ENCODE measurements around the gene HIP1.
"Not testable (repeated sequence)": the region's sequence is repeated elsewhere in the genome, so short reads cannot be mapped to it uniquely, and the experiment has no call there.

Gene HIP1

DNA sequence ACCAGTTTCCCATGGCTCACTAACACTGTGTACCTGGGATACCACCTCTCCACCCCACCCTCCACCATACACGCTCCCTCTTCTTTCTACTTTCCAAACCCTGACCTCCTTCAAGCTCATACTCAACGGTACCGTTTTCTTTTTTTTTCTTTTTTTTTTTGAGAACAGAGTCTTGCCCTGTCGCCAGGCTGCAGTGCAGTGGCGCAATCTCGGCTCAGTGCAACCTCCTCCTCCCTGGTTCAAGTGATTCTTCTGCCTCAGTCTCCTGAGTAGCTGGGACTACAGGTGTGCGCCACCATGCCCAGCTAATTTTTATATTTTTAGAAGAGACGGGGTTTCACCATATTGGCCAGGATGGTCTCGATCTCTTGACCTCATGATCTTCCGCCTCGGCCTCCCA is 129.3 kb downstream of the HIP1 start:
- not testable (repeated sequence) for DNase-seq (ENCODE audit: low spot score)

DNA sequence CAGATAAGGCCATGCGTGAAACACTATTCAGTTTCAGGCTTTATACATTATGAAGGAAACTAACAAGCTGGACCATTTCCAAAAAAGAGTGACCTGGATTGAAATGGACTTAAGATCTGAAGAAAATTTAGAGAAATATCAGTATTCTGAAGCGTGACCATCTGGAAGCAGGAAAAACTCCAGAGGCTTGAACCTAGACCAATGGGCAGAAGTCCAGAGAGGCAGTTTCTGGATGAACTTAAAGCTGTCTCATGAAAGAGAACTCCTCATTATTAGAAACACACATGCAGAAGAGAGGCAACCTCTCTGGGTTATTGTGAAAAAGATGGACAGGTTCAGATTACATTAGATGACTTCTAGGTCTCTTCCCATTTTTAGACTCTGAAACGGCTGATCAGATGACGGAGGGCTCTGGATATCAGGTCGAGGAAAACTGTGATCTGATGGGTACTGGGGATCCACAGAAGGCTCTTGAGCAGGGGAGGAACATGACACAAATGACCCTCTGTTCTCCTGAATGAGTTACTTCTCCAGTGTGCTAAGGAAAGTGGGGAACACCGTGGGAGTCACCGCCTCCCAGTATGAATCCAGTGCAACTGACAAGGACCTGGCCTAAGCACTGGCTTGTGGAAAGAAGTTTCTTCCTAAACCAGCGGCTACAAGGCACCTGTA is 130.2 kb downstream of the HIP1 start:
- DNase-seq (ENCODE audit: low spot score), result no peak

DNA sequence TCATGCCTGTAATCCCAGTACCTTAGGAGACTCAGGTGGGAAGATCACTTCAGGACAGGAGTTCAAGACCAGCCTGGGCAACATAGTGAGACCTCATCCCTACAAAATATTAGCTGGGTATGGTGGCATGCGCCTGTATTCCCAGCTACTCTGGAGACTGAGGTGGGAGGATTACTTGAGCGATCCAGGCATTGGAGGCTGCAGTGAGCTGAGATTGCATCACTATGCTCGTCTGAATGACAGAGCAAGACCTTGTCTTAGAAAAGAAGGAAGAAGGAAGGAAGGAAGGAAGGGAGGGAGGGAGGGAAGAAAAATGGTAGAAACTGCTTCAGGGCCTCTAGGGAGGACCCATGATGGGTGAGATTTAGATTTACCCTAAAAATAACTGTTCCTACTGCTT is 134.3 kb downstream of the HIP1 start:
- DNase-seq (ENCODE audit: low spot score), result no peak

DNA sequence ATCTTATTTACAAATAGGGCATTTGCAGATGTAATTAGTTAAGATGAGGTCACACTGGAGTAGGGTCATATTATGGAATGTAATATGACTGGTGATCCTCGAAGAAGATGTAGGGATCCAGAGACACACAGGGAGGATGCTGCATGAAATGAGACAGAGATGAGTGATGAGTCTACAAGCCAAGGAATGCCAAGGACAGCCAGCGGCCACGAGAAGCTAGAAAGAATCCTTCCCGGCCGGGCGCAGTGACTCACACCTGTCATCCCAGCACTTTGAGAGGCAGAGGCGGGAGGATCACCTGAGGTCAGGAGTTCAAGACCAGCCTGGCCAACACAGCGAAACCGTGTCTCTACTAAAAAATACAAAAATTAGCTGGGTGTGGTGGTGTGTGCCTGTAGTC is 135.9 kb downstream of the HIP1 start:
- DNase-seq (ENCODE audit: low spot score), result not testable (repeated sequence)

DNA sequence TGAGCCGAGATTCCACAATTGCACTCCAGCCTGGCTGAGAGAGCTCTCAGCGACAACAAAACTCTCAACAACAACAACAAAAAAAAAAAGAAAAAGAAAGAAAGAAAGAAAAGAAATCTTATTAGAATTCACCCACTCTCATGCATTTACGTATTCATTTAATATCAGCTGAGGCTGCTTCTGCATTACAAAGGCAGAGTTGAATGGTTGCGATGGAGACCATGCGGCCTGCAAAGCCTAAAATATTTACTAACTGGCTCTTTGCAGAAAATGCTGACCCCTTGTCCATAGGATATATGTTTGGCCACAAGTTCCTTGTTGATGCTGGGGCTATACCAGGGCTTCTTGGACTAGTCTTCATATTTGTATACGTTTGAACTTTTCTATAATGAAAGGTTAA is 137.2 kb downstream of the HIP1 start:
- DNase-seq (ENCODE audit: low spot score), result no peak

DNA sequence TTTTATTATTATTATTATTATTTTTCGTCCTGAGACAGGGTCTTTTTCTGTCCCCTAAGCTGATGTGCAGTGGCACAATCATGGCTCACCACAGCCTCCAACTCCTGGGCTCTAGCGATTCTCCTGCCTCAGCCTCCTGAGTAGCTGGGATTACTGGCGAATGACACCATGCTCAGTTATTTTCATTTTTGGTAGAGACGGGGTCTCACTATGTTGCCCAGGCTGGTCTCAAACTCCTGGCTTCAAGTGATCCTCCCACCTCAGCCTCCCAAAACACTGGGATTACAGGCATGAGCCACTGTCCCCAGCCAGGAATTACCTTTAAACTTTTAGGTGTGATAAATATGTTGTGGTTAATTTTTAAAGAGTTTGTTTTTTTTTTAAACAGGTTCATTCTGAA is 138.0 kb downstream of the HIP1 start:
- DNase-seq (ENCODE audit: low spot score), result not testable (repeated sequence)

DNA sequence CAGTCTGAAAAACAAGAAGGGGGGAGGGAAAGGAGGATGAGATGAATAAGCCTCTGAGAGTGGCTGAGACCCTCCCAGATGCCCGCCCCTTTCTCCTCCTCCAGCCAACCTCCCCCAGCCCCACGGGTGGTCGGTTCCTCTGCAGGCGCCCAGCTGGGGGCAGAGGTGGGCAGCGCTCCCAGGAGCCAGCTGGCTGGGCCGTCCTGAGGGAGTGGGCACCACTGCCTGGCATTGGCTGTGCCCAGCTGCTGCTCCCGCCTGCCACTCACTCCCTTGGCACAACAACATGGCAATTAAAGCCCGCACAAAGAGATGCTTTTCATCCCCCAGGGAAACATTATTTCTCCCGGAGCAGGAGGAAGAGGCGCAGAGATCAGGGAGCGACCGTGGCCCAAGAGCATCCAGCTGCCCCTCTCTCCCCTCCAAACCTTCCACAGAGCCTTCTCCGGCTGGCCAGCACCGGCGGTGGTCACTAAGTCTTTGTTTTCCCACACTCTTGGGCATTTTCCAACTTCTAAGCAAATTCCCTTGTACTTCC is 139.4 kb downstream of the HIP1 start:
- DNase-seq (ENCODE audit: low spot score), result no peak

DNA sequence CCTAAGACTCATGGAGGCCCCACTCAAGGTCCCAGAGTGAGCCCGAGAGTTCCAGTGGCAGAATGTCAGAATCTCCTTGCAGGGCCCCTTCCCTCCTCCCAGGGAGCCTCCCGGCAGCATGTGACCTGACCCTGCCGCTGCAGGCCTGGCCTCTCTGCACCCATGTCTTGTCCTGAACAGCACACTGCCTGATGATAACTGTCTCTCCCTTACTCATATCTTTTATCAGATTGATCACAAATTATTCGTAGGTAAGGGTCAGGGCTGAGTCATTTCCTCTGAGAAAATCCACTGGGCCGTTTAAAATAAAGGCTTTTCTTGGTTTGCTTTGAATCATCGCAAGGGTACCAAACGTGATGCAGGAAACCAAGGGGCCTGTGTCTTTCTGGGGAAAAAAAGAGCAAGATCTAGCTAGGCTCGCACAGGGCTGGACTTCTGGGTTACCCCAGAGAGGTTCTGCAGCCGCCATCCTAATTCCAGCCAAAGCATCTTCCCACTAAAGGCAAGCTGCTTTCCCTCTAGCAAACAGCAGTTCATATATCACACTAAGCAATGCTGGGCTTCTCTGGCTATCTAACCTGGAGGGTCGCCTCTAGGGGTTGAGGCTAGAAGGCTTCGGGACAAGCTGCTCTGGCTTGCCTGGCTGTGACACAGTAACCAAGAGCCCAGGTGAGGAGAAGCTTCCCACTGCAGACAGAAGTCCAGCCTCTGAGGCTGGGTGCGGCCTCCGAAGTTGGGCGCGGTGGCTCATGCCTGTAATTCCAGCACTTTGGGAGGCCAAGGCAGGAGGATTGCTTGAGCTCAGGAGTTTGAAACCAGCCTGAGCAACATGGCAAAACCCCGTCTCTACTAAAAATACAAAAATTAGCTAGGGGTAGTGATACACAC is 141.8 kb downstream of the HIP1 start:
- DNase-seq (ENCODE audit: low spot score), result no peak

DNA sequence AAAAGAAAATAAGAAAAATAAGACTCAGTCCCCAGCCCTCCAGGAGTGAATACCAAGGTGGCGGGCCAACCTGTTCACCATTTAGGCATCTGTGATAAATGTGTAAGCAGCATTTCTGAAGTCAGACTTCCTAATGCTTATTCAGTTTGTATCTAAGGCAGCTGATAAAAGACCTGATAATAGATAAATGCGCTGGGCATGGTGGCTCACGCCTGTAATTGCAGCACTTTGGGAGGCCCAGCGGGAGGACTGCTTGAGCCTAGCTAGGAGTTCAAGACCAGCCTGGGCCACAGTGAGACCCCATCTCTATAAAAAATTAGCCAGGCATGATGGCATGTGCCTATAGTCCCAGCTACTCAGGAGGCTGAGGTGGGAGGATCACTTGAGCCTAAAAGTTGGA is 143.0 kb downstream of the HIP1 start:
- DNase-seq (ENCODE audit: low spot score), result no peak

DNA sequence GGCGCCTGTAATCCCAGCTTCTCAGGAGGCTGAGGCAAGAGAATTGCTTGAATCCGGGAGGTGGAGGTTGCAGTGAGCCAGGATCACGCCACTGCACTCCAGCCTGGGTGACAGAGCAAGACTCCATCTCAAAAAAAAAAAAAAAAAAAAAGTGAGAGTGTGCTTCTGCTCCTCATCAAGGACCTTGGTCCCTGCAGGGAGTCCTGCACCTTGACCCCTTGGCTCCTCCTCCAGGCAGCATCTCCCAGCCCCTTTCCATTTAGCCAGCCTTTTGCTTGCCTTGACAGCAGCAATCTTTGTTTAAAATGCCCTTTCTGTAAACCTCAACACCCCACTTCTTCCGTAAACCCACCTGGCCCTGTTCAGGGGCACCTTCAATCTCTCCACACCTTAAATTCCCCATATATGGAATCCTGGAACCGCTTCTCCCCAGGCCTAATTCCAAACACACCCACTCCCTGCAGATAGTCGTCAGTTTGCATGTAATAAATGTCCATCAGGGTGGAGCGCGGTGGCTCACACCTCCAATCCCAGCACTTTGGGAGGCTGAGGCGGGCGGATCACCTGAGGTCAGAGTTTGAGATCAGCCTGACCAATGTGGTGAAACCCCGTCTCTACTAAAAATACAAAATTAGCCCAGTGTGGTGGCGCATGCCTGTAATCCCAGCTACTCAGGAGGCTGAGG is 145.1 kb downstream of the HIP1 start:
- DNase-seq (ENCODE audit: low spot score), result not testable (repeated sequence)

DNA sequence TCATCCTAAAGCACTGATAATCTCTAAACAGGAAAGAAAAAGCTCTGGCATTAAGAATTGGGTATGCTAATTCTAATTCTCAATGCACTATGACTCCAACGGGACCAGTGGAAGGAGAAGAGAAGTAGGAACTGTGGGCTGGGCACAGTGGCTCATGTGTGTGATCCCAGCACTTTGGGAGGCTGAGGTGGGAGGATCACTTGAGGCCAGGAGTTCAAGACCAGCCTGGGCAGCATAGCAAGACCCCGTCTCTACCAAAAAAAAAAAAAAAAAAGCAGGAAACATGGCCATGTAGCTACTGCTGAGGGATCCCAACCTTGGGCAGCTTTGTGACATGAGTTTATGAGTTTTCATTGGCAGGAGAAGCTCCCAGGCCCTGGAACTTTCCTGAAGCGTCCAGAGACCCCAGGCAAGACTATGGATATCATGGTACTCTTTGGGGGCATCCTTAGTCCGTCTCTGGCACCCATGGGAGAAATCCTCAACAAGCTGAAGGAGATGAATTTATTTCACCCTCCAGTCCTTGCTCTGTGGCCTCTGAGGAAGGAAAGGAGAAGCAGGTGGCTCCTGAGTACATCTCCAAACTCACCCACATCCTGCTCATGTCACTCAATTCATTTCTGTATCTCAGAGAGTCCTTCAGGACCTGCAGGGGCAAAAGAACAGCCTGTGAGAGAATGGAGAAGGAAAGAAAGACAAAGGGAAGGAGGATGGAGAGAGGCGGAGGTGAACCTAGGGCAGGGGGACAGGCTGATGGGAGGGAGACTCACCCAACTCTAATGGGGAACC is 147.1 kb downstream of the HIP1 start:
- DNase-seq (ENCODE audit: low spot score), result no peak

DNA sequence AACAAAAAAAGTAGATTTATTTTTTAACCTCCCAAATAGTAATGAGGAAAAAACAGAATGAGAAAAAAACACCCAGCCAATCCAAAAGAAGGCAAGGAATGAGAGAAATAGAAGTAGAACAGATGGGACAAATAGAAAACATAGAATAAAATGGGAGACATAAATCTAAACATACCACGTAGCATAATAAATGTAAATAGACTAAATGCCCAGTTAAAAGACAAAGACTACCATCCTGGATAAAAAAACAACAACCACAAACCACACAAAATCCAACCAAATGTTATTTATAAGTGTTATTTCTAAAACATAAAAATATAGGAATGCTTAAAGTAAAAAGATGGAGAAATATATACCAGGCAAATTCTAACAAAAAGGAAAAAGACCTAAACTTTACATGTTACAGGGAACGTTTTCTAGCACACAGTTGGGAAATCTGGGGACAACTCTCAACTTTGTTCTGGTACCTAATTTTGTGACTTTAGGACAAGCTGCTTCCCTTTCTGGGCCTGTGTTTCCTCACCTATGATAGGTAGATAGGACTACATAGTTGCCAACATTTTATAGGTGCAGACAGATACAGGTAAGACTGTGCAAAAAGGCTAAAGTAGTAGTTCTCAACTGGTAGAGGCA is 148.3 kb downstream of the HIP1 start:
- no peak for DNase-seq (ENCODE audit: low spot score)

DNA sequence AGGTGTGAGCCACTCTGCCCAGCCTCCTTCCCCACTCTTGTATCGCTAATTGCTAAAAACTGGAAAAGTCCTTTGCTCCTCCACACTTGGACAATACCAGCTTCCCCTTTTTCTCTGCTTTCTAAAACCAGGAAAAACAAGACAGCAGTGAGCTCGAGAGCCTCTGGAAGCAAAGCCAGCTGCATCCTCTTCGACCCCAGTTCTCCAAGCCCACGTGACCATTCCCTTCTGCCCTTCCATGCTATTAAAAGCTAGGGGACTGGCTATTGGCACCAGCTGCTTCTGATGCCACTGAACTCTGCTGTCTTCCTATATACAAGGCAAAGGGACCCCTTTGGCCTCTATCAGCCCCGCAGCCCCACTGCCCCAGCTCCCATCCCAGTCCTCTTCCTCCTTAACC is 154.4 kb downstream of the HIP1 start:
- DNase-seq (ENCODE audit: low spot score), result no peak

DNA sequence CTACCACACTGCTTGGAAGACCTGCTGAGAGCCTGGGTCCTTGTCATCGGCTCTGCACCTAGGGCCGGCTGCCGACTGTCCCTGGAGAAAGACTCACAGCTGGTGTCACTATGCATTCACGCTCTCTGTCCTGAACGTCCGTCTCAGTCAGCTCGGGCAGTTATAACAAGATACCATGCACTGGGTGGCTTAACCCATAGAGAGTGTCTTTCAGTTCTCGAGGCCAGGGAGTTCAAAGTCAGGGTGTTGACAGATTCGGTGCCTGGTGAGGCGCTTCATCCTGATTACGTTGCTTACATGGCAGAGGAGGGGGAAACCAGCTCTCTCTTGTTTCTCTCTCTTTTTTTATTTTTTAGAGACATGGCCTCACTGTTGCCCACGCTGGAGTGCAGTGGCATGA is 155.5 kb downstream of the HIP1 start:
- DNase-seq (ENCODE audit: low spot score), result no peak

DNA sequence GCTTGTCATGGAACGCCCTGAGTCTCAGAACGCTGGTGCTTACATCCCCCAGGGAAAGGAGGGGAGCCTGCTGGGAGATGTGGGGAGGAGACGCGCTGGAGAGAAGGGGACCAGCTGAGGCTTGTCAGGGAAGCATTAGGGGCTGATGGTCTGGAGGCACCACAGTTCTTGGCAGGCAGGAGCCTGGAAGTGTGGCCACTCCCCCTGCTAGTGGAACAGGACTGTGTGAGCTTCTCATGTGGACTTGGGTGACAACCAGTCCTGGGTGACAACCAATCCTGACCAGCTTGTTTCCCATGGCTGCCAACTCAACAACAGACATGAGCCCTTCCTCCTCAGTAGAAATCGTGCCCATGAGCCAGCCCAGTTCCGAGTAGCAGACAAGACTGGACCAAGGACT is 158.8 kb downstream of the HIP1 start:
- DNase-seq (ENCODE audit: low spot score), result no peak

DNA sequence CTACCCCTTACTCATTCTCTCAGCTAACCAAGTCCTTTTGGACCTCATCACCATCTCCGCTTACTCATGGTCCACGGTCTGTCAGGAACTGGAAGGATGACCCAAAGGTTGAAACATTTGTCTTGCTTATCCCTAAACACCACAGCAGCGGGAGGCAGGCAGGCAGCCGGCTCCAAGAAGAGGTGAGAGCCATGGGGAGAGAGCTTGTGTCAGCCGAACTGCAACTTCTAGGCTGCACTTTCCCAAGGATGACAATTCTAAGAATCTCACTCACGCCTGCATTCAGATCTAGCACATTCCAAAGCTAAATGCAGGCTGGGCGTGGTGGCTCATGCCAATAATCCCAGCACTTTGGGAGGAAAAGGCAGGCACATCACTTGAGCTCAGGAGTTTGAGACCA is 160.7 kb downstream of the HIP1 start:
- DNase-seq (ENCODE audit: low spot score), result no peak

DNA sequence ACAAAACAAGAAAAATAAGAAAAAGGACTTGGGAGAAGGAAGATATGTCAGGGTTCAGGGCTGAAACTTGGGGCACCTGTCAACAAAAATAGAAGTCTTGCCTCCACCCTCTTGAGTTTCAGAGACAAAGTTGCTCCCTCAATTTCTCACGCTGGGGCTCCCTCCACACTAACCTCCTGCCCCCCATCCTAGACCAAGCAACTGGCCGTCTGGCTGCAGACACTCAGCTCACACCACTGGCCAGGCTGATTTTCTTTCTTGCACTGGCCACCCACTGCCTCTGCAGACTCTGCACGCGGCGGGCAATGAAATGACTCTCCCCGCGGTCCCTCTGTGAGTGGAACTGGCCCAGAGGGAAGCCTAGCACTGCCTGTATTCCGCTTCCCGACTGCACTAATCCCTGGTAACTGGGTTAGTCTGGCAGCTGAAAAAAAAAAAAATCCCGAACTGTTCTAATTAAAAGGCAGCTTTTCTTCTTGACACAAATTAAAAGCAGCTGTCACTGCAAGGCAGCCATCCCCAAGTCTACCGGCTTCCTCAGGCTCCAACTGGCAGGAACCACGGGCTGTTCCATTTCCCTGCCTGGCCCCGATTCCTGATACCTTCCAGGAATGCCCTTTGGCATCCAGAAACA is 163.1 kb downstream of the HIP1 start:
- no peak for DNase-seq (ENCODE audit: low spot score)

DNA sequence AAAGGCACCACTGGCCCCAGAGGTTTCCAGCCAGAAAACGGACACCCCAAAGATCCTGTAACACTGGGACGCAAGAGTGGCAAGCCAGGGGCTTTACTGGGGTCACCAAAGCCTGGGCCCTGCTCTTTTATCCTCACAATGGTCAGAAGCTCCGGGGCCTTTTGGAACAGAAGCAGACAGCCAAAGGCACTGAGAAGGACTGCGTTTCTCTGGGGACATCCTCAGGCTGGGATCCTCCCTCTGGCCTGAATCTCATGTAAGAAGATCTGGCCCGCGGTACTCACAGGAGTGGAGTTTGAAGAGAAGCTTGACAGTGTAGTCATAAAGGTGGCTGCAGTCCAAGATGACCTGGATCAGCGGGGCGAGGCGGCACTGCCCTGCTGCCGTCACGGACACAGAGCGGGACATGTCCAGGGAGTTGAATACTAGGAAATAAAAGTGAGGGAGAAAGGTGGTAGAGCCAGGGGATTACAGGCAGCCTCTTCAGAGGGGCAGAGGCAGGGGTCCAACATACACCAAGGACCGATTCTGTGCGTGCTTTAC is 165.2 kb downstream of the HIP1 start:
- no peak for DNase-seq (ENCODE audit: low spot score)

DNA sequence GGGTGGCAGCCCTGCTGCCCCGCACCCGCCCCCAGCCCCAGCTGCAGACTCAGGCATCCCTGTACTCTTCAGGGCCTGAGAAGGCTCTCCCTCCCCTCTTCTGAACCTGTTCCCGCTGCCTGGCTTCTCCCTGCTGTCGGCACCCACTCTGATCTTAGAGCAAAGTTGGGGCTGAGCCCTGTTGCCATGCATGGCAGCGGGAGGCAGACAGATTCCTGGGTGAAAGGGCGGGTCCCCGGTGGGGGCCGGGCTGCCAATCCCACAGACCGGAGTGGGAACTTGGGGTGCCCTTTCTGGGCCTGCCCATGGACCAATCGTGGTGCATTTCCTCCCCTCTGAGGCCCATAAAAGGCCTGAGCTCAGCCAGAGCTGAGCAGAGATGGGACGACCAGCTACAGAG is 165.9 kb downstream of the HIP1 start:
- no peak for DNase-seq (ENCODE audit: low spot score)

DNA sequence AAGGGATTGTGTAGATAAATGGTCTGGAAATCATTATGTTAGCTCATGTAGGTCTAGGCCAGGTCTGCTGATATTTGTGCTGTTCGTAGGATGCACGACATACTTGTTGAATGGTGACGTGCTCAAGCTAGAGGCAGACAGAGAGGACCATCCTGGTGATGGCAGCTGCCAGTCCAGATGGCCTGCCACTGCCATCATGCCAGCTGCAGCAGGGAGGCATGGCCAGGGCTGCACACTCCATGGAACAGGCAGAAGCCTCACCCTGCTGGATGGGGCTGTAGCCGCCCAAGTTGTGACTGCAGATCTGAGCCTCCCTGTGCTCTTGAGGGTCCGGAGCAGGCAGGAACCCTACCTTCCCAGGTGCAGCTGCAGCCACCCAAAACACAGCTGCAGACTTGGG is 166.3 kb downstream of the HIP1 start:
- no peak for DNase-seq (ENCODE audit: low spot score)

DNA sequence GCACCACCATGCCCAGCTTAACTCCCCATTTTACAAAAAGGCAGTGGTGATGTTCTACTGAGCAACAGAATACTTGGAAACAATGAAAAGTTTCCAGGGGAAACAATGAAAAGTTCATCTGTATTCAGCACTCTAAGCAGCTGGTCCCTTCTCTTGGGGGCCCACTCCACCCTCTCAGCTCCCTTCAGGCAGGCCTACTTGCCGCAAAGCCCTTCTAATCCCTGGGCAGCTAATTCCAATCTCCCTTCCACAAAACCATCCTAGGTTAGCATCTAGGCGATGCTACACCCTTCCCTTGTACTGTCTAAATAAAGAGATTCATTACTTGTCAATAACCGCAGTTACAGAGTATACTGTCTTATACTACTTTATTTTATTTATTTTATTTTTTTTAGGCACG is 167.5 kb downstream of the HIP1 start:
- DNase-seq (ENCODE audit: low spot score), result no peak

All from hematopoietic multipotent progenitor cell treated with erythropoietin and hydrocortisone succinate and interleukin-3 and kit ligand, for 15 days (in vitro differentiated cells).